Stimulated activated CD8-positive, alpha-beta memory T cell treated with anti-CD3 and anti-CD28 coated beads, Interleukin-15, amount 100 ng/mL, for 24 hours (primary cell): ENCODE measurements around the gene TFF2.

ENCODE experiments used
- DNase-seq: peaks from one replicate; pipeline ENCODE4 v3.0.0-alpha.2; 2020; ENCODE audit warnings: low read depth

Gene TFF2

DNA sequence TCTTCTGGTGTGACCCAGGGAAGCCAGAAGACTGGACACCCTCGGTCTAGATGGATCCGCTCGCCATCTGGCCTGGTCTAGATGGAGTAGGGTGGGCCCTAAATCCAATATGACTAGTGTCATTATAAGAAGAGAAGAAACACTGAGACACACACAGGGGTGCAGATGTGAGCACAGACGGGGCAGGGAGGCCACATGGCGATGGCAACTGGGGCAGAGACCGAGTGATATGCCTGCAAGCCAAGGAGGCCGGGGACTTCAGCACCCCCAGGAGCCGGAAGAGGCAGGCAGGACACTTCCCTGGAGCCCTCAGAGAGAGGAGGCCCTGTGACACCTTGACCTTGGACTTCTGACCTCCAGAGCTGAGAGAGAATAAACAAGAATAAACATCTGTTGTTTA, 30.0 kb downstream of the TFF2 start:
- DNase-seq = no peak

DNA sequence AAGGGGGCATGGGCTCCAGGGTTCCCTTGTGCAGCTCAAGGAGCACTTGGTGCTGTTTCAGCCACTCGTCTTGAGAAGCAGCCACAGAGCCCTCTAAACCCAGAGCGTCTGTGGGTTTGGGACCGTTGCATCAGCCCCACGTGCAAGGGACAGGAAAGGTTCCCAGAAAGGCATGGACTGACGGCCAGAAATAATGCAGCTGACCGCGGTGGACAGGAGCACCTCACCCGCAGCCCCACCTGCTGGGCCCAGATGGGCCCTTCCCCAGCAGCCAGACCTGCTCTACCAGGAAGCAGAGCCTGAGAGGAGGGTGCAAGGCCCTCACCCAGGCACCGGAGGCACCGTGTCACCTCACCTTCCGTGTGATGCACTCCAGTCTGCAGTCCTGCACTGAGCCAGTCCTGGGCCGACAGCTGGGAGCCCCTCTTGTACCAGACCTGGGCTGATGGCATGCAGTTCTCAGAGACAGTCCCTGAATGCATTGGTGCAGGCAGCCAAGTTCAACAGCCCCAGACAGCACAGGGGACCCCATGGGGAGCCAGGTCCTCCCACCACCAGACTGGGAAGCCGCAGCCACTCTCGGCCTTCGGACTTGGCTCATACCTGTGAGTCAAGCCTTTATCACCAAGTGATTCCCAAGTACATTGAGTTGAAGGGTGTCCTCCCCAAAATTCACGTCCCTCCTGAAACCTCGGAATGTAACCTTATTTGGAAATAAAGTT, 30.8 kb downstream of the TFF2 start:
- no peak for DNase-seq

DNA sequence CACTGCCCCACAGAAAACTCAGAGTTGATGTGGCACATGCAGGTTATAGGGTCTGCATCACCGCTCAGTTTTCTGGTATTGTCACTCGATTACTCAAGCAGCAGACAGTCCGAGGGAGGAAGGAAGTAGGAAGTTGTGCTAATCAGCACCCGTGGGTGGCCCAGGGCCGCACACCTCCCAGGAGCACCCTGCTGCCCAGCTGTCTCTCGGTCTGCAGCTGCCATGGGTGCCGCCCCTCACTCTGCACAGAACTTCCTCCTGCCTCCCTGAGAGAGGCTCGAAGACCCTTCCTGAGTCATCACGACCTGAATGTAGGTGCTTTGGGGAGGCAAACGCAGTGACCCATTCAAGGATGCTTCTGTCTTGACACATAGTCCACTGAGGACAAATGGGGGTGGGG, 31.4 kb downstream of the TFF2 start:
- no peak for DNase-seq

DNA sequence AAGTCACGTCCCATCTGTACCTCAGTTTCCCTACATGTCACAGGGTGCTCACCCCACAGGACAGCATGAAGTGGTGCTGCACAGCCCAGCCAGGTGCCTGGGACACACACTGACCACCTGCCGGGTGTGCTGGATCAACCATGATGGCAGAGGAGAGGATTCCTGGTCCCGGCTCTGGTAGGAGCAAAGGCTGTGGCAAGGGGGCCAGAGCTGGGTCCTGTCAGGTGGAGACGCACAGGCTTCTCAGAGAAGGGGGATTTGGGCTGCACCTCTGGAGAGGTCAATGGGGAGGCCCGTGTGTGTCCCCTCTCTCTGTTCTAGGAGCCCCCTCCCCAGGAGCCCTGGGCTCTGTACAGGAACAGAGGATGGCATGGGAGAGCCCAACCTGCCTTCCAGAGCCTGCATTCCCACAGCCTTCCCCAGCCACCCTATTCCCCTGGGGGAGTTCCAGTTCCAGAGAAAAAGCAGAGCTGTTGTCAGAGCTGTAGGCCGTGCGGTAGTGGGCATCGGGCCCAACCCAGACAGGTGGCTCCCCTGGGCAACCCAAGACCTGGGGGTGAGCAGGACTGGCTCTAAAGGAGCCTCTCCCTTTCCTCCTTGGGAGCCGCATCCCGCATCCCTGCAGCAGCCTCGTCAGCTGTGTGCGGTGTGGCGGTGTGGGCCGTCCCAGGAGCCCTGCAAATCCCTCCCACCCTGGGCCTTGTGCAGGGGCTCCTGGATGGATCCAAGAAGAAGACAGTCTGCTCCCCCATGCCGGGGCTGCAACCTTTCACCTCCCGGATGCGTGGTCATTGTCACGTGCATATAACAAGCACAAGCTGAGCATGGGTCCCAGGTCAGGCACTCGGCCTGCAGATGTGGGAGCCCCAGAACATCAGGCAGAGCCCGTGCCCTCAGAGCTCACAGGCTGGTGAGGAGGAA, 32.7 kb downstream of the TFF2 start:
- no peak for DNase-seq

DNA sequence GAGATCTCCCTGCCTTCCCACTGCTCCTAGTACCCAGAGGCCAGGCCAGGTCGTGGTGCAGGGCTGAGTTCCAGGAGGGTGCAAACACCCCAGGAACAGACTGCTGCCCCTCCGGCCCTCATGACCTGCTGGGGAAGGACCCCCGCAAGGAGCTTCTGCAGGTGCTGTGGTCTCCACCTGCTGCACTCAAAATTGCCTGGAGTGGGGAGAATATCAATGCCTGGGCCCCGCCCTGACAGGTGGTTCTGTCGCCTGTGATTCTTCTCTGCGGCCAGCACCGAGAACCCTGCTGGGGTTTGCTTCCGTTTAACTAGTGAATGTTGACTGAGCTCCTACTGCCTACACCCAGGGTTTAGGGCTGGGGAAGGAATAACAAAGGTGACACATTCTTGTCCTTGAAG, 33.5 kb downstream of the TFF2 start:
- no peak for DNase-seq

DNA sequence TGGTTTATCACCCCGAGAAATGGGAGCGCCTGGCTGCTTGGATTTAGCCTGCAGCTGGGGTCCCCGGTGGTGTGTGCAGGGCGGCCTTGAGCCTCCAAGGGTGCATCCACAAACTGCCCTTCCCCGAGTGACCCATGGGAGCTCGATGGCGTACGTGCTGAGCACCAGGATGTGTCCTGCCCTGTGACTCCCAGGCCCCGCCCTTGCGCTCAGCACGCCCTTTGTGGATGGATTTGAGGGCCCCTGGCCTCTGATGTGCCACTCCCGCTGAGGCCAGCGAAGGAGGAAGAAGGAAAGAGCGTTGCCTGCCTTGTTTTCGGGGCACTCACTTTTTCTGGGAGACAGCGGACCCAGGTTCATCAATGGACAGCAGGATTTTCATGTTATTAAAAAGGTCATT, 33.9 kb downstream of the TFF2 start:
- no peak for DNase-seq

DNA sequence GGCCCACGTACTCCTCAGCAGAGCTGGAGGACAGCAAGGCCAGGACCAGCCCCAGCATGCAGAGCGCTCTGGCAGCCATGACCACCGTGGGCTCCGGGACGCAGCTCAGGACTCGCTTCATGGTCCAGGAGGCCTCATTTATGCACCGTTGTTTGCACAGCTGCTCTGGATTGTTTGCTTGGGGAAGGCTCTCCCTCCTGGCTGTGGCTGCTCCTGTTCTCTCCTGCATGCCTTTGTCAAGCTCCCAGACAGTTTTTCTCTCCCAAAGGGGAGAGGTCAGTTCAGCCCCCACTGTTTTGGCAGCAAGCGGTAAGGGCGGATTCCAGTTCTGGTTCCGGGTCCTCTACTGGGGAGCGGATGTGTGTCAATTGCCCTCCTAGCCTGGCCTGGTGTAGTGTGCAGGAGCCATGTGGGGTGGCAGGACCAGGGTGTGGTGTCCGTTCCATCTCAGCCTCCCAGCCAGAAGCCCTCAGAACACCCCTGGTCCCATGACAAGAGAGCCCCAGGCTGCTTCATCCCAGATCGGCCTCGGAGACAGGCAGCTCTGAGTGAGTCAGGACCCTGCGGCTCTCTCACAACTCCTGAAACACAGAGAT, 35.4 kb downstream of the TFF2 start, which contains the start of gene TFF3:
Gene TFF3, minus strand, starts transcription at position 114 of the 596 bp plus-strand sequence. Its CDS starts 35 bp downstream, at position 79.
- DNase-seq = no peak

DNA sequence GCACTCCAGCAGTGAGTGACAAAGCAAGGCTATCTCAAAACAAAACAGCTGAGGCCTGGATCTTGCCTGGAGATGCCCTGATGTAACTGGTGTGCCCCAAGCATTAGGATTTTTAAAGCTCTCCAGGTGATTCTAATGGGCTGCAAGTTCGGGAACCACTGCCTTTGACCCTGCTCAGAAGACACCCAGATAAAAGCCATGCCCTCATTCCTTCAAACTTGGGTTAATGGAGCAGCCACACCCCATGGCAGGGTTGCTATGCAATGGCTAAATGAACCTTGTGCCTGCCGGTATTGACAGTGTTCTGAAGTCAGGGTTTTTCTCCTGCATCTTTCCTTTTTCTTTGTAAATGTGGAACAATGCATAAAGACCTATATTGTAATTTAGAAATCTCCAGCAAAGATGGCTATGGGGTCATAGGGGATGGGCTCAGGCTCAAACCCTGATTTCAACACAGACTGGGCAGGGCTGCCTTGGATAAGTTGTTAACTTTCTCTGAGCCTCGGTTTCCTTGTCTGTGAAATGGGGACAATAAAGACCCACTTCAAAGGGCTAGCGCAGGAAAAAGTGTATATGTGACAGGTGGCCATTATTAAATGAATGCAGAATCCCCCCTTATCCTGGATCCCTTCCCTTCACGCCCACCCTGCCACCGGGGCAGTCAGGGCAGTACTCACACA, 36.0 kb downstream of the TFF2 start:
- no peak for DNase-seq

DNA sequence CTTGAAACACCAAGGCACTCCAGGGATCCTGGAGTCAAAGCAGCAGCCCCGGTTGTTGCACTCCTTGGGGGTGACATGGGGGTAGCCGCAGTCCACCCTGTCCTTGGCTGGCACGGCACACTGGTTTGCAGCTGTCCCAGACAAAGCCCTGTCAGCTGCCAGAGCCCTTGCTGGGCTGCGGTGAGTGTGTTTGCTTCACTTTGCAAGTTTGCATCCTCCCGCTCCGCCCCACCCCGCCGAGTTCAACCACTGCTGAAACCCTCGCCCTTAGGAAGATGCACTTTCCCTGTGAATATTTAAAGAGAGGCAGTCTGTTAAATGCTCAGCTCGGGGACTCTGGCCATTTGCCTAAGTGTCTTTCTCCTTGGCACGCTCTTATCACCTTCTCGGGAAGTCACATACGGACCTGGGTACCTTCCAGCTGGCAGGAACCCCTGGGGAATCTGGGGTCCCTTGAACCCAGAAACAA, 37.3 kb downstream of the TFF2 start:
- DNase-seq = no peak

DNA sequence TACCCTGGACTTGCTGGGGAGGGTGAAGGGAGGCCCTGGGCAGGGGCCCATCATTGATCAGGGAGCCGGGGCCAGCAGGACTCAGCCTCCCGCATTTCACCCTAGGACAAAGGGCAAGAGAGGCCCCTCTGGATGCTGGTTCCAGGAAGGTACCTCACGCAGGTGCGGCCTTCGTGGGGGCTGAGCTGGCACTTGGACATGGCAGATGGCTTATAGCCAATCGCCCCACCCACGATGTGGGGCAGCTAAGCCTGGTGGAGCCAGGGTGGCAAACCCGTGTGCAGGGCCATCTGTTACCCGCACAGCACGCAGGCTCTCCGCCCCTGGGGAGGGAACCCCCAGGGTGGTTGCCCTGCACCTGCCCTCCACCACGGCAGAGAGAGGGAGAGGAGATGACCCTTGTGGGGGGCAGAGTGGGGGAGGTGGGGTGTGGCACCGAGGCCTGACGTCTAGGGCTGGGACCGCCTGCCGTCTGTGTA, 38.1 kb downstream of the TFF2 start:
- DNase-seq = no peak

DNA sequence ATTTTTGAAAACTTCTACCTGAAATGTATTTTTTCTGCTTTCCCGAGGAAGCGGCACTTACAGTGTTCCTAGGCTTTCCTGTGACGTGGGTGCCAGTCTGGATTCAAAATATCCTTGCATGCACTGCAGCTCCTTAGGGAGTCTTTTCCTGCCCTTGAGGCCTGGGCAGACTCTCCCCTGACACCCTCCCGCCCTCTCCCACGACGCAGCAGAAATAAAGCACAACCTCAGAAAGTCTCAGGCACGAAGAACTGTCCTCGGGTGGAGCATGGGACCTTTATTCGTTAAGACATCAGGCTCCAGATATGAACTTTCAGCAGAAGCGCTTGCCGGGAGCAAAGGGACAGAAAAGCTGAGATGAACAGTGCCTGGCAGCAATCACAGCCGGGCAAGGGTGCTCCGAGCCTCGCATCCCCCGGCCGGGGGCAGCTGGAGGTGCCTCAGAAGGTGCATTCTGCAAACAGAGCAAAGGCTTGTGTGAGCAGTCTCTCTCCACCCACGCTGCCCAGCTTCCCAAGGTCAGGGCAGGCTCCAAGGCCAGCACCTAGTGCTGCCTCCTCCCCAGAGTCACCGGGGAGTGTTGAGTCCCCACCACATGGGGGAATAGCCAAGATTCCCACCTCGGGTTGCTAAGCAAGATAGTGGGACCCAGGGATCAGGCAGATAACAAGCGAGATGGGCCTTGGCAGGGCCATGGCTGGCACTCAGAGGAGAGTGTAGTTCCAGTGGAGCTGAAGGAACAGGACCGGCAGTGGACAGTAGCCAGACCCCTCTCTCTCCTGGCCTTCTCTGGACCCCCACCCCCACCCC, 38.8 kb downstream of the TFF2 start:
- DNase-seq = no peak

DNA sequence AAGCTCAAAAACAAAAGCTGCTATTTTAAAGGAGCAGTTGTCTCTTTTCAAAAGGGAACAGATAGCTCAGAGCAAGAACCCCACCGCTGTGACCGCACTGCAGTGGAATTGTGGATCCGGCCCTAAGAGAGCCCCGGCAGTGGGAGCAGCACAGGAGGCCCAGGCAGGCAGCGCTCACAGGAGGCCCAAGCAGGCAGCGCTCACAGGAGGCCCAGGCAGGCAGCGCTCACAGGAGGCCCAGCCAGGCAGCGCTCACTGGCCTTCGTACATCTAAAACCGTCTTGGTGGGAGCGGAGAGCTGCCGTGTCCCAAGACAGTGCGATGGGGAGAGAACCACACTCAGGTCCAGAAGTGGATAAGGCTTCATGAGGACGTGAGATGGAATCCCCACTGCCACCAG, 39.6 kb downstream of the TFF2 start:
- DNase-seq = no peak

DNA sequence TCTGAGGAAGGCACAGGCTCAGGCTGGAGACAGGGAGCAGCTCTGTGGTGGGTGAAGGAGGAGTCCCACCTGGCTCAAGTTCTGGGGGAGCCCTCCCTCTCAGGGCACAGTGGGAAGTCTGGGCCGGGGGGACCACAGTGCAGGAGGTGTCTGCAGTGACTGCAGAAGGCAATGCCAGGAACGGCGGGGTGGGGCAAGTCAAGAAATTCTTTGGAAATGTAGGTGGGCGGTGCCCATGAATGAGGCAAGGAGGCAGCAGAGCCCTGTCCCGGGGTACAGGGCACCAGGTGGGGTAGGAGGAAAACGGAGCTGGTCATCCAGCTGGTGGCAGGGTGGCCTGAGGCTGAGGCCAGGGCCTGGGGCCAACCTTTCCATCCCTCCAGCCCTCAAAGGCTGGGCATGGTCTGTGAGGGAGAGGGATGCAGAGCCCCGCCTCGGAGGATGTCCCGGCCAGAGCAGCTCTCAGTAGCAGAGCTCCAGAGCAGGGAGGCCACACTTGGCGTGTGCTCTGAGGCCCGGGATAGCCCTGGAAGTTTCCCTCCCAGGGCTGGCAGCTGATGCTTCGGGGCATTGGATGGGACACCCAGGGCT, 40.3 kb downstream of the TFF2 start:
- no peak for DNase-seq

DNA sequence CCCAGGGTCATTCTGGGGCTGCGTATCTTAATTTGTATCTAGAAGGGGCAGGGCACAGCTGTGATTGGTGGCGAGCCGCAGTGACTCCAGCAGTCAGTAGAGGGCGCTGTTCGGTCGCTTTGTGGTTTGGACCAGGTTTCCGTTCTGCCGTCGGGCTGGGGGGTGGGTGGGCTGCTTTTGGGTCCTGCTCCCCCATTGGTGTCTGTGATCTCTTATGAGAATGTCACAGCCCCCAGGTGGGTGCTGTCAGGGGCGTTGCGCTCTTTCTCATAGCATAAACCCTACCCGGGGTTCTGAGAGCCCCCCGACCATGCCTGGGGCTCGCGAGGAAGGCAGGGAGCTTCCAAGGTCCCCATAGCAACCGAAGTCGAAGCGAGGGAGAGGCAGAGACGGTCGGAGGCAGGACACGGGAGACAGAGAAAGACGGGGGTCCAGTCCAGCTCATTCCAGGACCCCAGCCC, 41.0 kb downstream of the TFF2 start:
- DNase-seq = peak; percentile 56

DNA sequence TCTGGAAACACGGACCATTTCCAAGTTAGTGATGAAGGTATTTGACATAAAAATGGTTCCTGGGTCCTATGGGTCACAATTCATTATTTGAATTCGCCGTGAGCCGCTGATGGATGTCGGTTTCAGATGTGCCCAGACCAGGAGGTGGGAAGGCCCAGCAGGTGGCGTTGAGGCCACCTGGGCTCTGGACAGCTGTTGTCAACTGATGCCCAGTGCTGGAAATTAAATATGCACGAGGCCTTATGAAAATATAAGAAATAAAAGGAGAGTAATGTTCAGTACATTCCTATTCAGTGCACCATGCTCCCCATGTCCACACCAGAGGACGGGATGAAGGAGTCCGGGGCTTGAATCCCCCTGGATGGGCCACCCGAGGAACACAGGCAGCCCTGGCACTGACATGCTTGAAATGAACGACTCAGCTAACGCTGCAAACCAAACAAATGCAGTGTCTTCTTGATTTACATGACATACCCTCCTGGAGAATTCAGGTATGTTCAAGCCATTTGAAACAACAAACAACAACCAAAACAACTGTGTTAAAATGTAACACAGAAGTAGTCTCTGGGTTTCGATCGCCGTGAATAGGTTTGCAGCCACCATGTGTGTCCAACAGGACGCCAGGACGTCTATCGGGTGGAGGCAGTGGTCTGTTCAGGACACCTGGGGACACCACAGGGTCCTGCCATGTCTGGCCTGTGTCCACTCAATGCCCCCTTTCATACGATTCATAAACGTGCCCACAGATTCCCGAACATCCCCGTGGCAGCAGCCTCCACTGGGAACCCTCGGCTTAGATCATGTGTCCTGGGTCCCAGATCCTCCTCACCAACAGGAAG, 41.7 kb downstream of the TFF2 start:
- no peak for DNase-seq

DNA sequence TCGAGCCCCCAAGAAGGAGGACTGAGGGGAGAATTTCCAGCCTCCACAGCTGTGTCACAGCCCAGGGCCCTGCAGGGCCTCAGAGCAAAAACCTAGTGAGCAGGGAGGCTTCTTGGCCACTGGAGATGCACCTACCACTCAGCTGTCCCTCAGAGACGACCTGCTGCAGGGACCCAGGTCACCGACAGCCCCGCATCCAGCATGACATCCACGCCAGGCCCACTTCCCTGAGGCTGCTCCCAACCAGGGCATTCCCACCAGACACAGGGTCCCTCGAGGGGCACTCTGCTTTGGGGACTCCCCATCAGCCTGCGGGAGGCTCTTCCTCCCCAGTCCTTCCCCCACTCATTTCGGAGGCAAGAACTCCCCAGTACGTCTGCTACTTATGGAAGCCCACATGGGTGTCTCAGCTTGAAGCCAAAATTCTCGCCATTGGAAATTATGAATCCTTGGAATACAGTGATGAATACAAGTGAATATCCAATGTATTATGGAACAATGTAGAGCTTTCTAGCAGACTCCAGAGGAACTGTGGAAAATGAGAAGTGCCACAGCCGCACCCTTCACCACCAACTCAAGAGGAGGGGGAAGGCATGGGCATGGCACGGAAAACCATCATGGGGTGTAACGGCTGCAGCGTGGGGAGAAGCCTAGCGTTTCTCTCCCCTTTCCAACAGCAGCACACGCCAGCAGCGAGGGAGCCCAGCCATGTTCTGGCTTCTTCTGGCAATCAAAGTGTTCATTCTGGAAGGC, 42.5 kb downstream of the TFF2 start:
- DNase-seq = no peak

DNA sequence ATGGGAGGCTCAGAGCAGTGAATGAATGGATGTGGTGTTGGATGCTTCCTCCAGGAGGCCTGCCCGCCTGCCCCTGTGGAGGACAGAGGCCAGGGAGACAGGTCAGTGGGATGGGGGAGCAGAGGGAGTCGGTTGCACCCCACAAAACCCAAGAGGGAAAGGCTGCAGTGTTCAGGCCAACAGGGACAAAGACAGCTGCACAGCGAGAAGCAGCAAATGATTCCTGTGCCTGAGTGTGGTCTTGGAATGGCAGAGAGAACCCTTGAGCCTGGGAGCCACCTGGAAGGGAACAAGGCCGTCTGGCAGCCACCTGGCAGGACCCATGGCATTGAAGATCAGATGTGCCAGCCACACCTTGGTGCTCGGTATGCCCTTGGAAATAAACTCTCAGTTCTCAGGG, 43.7 kb downstream of the TFF2 start:
- no peak for DNase-seq

DNA sequence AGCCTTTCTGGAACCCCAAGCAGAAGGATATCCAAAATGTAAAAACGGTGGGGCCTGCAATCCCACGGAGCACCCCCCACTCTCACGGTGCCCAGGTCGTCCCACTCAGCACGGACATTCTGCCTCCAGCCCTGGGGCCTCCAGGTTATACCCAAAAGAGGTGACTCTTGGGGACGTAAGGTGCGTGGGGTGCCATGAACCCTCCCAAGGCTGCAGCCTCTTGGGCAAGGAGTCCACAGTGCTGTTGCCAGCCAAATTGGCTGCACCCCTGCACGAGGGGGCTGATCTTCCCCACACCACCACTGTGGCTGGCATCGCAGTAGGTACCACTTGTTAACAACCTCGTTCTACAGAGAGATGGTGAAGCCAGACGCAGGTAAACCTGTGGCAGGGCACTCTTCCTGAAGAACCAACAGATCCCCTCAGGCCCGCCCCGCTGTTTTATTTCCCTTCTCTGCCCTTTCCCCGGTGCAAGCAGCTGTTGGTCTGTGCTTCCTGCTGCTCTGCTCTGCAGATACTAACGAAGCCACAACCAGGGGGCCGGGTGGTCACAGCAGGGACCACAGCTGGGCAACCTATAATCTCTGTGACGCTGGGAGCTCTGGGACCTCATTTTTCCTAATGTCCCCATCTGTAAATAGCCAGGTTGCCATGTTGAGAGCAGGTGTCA, 44.3 kb downstream of the TFF2 start:
- no peak for DNase-seq
